ENCODE measurements around the gene KLK2. TPM values are rescaled to one million over a fixed set of nuclear protein-coding genes. Genes with fewer than 3 reads are reported as not detected.

KLK2 gene
- total and polyA plus RNA-seq, 3 donors from 2014 or later = 19.3 to 38.3 (median 30.7) TPM

- DNase-seq = no peak
- Histone ChIP-seq H3K27ac (no peak overlapping the region), H3K36me3 (ENCODE audit: low read depth, missing control alignments) (no peaks in the 10 kb centered on the region), H3K4me3 (no peak overlapping the region), H3K27me3 (no peaks in the 10 kb centered on the region), H3K9me3 (no peaks in the 10 kb centered on the region), H3K4me1 (no peaks in the 10 kb centered on the region)
- WGBS, 2 donors = 18 to 20% methylated on average over 26 to 29 of the region's 29 CpGs
- intact Hi-C loops (cut with DNase I; ENCODE audit: low total_unique reads) = no loop called here
- no peak for TF ChIP-seq CTCF (IDR thresholded peaks at IDR 0.05)
- TF ChIP-seq POLR2A (IDR thresholded peaks at IDR 0.05) = no peak
Measured at GRCh38 chr19:50912727-50913716, 39.8 kb downstream of the KLK2 start.

GRCh38 chr19:50916069-50916468, 42.8 kb downstream of the KLK2 start:
- Histone ChIP-seq H3K9me3 (no peaks in the 10 kb centered on the region), H3K27ac (no peak overlapping the region), H3K36me3 (ENCODE audit: low read depth, missing control alignments) (no peaks in the 10 kb centered on the region), H3K27me3 (no peaks in the 10 kb centered on the region), H3K4me1 (no peaks in the 10 kb centered on the region), H3K4me3 (no peak overlapping the region)
- TF ChIP-seq CTCF (IDR thresholded peaks at IDR 0.05) (no peak), POLR2A (IDR thresholded peaks at IDR 0.05) (no peak)
- DNase-seq = no peak
- WGBS, 2 donors = 83 to 85% methylated on average over 1 to 2 of the region's 2 CpGs
- intact Hi-C loops (cut with DNase I; ENCODE audit: low total_unique reads) = no loop called here

- Histone ChIP-seq H3K4me1 (no peaks in the 10 kb centered on the region), H3K27me3 (no peaks in the 10 kb centered on the region), H3K4me3 (no peak overlapping the region), H3K36me3 (ENCODE audit: low read depth, missing control alignments) (no peaks in the 10 kb centered on the region), H3K9me3 (no peaks in the 10 kb centered on the region), H3K27ac (no peak overlapping the region)
- WGBS, 2 donors = 10 to 17% methylated on average over 12 of the region's 12 CpGs
- TF ChIP-seq POLR2A (IDR thresholded peaks at IDR 0.05) = no peak
- TF ChIP-seq CTCF (IDR thresholded peaks at IDR 0.05) = no peak
- DNase-seq = peak; percentile 35
- intact Hi-C loops (cut with DNase I; ENCODE audit: low total_unique reads) = no loop called here
Measured at GRCh38 chr19:50921426-50922316, 48.4 kb downstream of the KLK2 start.

- DNase-seq = peak; percentile 85
Measured at GRCh38 chr19:50922317-50922853, 49.1 kb downstream of the KLK2 start.

More at GRCh38 chr19:50922317-50922853, 49.1 kb downstream of the KLK2 start:
- WGBS, 2 donors = 16 to 28% methylated on average over 9 to 21 of the region's 21 CpGs
- H3K27me3 ChIP-seq = no peaks in the 10 kb centered on the region
- no peaks in the 10 kb centered on the region for H3K36me3 ChIP-seq (ENCODE audit: low read depth, missing control alignments)
- no peaks in the 10 kb centered on the region for H3K4me1 ChIP-seq
- H3K4me3 ChIP-seq = no peak overlapping the region
- intact Hi-C loops (cut with DNase I; ENCODE audit: low total_unique reads) = no loop called here
- TF ChIP-seq CTCF (IDR thresholded peaks at IDR 0.05) (peak; percentile 65 to 88 (median 77)), POLR2A (IDR thresholded peaks at IDR 0.05) (no peak)
- H3K27ac ChIP-seq = no peak overlapping the region
- no peaks in the 10 kb centered on the region for H3K9me3 ChIP-seq
